Neutrophil (primary cell): Measurements from ENCODE around the gene CIP2A.

Experiments
- H3K27ac ChIP-seq: fragments of 200-600 bp; sonication (generic); 2 replicates; pipeline ENCODE4 v1.5.1; 2016; ENCODE audit warnings: mild to moderate bottlenecking, moderate library complexity
- H3K27me3 ChIP-seq: fragments of 200-600 bp; sonication (generic); 2 replicates; pipeline ENCODE4 v1.6.0; 2016; ENCODE audit warnings: mild to moderate bottlenecking
- H3K36me3 ChIP-seq: fragments of 200-600 bp; sonication (generic); 2 replicates; pipeline ENCODE4 v1.5.1; 2017
- H3K4me1 ChIP-seq, 2 experiments: fragments of 200-600 bp in 1 of 2; sonication (generic) in 1 of 2; 1 replicate in 1 of 2; 2 replicates in 1 of 2; pipeline versions ENCODE4 v1.5.1 to v1.6.1; 2013 to 2016; ENCODE audit warnings: low read depth in 1 of 2, low read length in 1 of 2, mild to moderate bottlenecking in 1 of 2, moderate library complexity in 1 of 2; ENCODE audit not compliant: control insufficient read depth in 1 of 2, insufficient read depth in 1 of 2
- H3K4me3 ChIP-seq, 2 experiments: fragments of 200-600 bp in 1 of 2; sonication (generic) in 1 of 2; 1 replicate in 1 of 2; 2 replicates in 1 of 2; pipeline ENCODE4 v1.5.1; 2013 to 2016; ENCODE audit warnings: low read depth in 1 of 2, low read length in 1 of 2, mild to moderate bottlenecking in 1 of 2, moderate library complexity in 1 of 2
- H3K9me3 ChIP-seq: fragments of 200-600 bp; sonication (generic); 2 replicates; pipeline ENCODE4 v1.5.1; 2016
- TF ChIP-seq, protein P1 (sequence below): fragments of 200-600 bp; sonication (generic); IDR thresholded peaks from 2 replicates; pipeline ENCODE4 v1.5.1; 2016; ENCODE audit warnings: antibody characterized with exemption

Gene CIP2A

DNA sequence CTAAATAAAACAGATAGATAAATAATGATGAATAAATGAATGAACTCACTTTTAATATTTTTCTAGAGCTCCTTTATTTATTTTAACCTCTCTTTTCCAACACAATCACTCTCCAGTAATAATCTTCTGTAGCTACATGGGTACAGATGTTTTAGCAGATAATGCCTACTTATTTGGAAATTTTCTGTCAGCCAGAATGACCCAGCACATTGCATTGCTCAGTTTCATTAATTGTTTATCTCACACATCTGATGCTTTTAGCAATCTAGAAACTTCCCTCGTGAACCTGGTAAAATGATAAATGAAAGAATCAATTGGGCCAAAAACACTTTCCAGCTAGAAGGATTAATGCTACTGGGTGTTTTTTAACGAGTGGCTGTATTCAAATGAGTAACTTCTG is 64.0 kb downstream of the CIP2A start:
- Histone ChIP-seq H3K4me3 (no peak overlapping the region), H3K9me3 (no peaks in the 10 kb centered on the region), H3K36me3 (no peaks in the 10 kb centered on the region), H3K4me1 (peaks cover 4 to 14% of the 10 kb centered on the region in 2 experiments), H3K27ac (no peak overlapping the region), H3K27me3 (no peaks in the 10 kb centered on the region)
- TF ChIP-seq, protein P1, sequence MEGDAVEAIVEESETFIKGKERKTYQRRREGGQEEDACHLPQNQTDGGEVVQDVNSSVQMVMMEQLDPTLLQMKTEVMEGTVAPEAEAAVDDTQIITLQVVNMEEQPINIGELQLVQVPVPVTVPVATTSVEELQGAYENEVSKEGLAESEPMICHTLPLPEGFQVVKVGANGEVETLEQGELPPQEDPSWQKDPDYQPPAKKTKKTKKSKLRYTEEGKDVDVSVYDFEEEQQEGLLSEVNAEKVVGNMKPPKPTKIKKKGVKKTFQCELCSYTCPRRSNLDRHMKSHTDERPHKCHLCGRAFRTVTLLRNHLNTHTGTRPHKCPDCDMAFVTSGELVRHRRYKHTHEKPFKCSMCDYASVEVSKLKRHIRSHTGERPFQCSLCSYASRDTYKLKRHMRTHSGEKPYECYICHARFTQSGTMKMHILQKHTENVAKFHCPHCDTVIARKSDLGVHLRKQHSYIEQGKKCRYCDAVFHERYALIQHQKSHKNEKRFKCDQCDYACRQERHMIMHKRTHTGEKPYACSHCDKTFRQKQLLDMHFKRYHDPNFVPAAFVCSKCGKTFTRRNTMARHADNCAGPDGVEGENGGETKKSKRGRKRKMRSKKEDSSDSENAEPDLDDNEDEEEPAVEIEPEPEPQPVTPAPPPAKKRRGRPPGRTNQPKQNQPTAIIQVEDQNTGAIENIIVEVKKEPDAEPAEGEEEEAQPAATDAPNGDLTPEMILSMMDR: no peak

DNA sequence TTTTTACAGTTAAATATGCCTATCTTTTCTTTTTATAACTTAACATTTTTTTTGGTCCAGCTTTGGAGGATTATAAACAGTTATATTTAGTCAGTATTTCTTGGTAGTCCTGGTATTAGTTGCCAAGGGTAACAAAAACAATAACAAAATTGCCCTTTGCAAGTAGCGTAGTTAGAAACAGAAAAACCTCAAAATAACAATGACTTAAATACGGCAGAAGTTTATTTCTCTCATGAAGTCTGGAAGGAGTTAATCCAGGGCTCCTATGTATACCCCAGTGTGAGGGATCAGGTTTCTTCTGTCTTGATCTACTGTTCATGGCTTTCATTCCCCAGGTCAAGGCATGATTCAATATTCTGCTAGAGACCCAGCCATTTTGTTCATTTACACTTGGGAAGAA is 64.7 kb downstream of the CIP2A start:
- TF ChIP-seq, protein P1: no peak
- H3K4me3 ChIP-seq: no peak overlapping the region
- H3K27ac ChIP-seq: no peak overlapping the region
- no peaks in the 10 kb centered on the region for H3K36me3 ChIP-seq
- H3K4me1 ChIP-seq: peaks cover 4 to 14% of the 10 kb centered on the region in 2 experiments
- H3K9me3 ChIP-seq: no peaks in the 10 kb centered on the region
- H3K27me3 ChIP-seq: no peaks in the 10 kb centered on the region

DNA sequence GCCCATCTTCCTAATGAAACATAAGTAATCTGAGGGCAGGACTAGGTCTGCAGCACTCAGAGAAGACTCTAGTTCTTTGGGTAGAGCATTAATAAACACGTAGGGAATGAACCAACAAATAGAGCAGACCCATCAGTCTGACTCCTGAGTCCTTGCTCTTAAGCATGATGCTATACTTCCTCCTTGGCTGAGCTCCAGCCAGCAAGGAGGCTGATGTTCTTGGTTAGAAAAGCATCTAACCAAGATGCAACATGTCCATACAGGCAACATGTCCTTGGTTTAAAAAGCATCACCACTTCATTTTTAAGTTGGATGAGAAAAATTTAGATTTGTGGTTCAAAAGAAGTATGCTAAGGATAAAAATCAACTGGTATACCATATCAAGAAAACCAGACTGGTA is 70.3 kb downstream of the CIP2A start:
- TF ChIP-seq, protein P1: no peak
- no peaks in the 10 kb centered on the region for H3K9me3 ChIP-seq

DNA sequence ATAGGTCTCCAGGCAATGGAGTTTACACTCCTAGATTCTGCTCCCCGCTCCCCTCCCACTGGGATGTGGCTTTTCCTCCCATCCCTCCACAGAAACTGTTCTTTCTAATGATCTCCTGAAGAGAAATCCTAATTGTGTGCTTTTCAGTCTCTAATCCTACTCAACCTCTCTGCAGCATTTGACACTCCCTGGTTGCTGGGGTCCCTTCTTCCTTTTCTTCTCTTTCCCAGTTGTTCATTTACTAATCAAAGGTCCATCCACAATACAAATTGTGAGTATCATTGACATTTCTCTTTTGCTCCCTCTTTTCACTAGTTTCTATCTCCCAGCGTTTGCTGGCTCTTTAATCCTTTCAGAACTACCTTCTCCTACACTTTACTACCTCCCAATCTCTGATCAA is 72.4 kb downstream of the CIP2A start:
- Histone ChIP-seq H3K9me3 (no peaks in the 10 kb centered on the region), H3K27ac (no peak overlapping the region), H3K4me1 (no peaks in the 10 kb centered on the region), H3K36me3 (no peaks in the 10 kb centered on the region), H3K4me3 (no peak overlapping the region), H3K27me3 (no peaks in the 10 kb centered on the region)
- TF ChIP-seq, protein P1: no peak

More for the DNA sequence above, 70.3 kb downstream of the CIP2A start:
- H3K27me3 ChIP-seq: no peaks in the 10 kb centered on the region
- no peaks in the 10 kb centered on the region for H3K36me3 ChIP-seq
- H3K27ac ChIP-seq: no peak overlapping the region
- no peak overlapping the region for H3K4me3 ChIP-seq
- no peaks in the 10 kb centered on the region for H3K4me1 ChIP-seq

- H3K27me3 ChIP-seq: no peaks in the 10 kb centered on the region
- no peaks in the 10 kb centered on the region for H3K9me3 ChIP-seq
- H3K27ac ChIP-seq: no peak overlapping the region
- H3K36me3 ChIP-seq: no peaks in the 10 kb centered on the region
- no peak overlapping the region for H3K4me3 ChIP-seq
- no peaks in the 10 kb centered on the region for H3K4me1 ChIP-seq
- TF ChIP-seq, protein P1: no peak
Measured at GRCh38 chr3:108513961-108514360, 75.3 kb downstream of the CIP2A start.

DNA sequence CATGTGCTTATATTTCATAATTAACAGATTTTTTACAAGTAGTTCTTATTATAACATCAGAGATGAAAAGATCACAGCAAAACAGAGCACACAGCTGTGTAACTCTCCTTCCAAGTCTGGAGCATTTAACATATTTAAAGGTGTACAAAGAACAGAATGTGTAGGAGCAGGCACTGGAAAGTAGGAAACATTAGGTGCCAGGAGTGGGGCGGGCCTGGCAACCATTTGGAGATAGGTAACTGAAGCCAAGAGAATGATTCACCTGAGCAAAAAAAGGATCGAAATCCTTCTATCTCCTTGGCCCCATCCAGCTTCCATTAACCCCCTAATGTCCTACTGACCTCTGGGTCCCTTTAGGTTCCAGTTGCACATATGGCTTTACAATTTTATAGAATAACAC is 76.6 kb downstream of the CIP2A start:
- Histone ChIP-seq H3K9me3 (no peaks in the 10 kb centered on the region), H3K4me1 (no peaks in the 10 kb centered on the region), H3K36me3 (no peaks in the 10 kb centered on the region), H3K27ac (no peak overlapping the region), H3K27me3 (no peaks in the 10 kb centered on the region), H3K4me3 (no peak overlapping the region)
- TF ChIP-seq, protein P1: no peak
